Measurements from ENCODE around the gene HDAC3. TPM values are rescaled to one million over a fixed set of nuclear protein-coding genes. Genes with fewer than 3 reads are reported as not detected.

HDAC3 gene
- polyA plus RNA-seq, 1 experiment: 97.8 TPM

- TF ChIP-seq, protein P1, sequence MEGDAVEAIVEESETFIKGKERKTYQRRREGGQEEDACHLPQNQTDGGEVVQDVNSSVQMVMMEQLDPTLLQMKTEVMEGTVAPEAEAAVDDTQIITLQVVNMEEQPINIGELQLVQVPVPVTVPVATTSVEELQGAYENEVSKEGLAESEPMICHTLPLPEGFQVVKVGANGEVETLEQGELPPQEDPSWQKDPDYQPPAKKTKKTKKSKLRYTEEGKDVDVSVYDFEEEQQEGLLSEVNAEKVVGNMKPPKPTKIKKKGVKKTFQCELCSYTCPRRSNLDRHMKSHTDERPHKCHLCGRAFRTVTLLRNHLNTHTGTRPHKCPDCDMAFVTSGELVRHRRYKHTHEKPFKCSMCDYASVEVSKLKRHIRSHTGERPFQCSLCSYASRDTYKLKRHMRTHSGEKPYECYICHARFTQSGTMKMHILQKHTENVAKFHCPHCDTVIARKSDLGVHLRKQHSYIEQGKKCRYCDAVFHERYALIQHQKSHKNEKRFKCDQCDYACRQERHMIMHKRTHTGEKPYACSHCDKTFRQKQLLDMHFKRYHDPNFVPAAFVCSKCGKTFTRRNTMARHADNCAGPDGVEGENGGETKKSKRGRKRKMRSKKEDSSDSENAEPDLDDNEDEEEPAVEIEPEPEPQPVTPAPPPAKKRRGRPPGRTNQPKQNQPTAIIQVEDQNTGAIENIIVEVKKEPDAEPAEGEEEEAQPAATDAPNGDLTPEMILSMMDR (IDR thresholded peaks at IDR 0.05; ENCODE audit: insufficient read depth, low read depth, low read length): no peak
- ChIA-PET CTCF (no interaction called here), POLR2A (no interaction called here)
- peaks cover 32% of the 10 kb centered on the region for H3K36me3 ChIP-seq (ENCODE audit: control insufficient read depth, insufficient read depth, low read length)
- DNase-seq (ENCODE audit: low read depth): no peak
- H3K4me3 ChIP-seq (ENCODE audit: low read depth, low read length): no peak overlapping the region
- H3K27me3 ChIP-seq (ENCODE audit: control insufficient read depth, insufficient read depth, low read length): no peaks in the 10 kb centered on the region
Measured at GRCh38 chr5:141649056-141649688, 12.5 kb upstream of the HDAC3 start.

GRCh38 chr5:141647851-141648250 lies 11.2 kb upstream of the HDAC3 start:
- ChIA-PET POLR2A (no interaction called here), CTCF (interaction anchor here (1.0 kb wide), 1 partner anchor 17 kb away, joined by 3 read pairs; no protein-coding TSS in a partner anchor)
- no peak for DNase-seq (ENCODE audit: low read depth)
- TF ChIP-seq, protein P1 (IDR thresholded peaks at IDR 0.05; ENCODE audit: insufficient read depth, low read depth, low read length): no peak
- no peak overlapping the region for H3K4me3 ChIP-seq (ENCODE audit: low read depth, low read length)
- no peaks in the 10 kb centered on the region for H3K27me3 ChIP-seq (ENCODE audit: control insufficient read depth, insufficient read depth, low read length)
- H3K36me3 ChIP-seq (ENCODE audit: control insufficient read depth, insufficient read depth, low read length): peaks cover 36% of the 10 kb centered on the region

GRCh38 chr5:141647242-141647641 lies 10.6 kb upstream of the HDAC3 start:
- ChIA-PET POLR2A (no interaction called here), CTCF (interaction anchor here (1.0 to 7.0 kb wide), 3 partner anchors 18 to 55 kb away, joined by 3 to 30 read pairs (median 4); partner anchors contain the start of gene DIAPH1)
- DNase-seq (ENCODE audit: low read depth): no peak
- TF ChIP-seq, protein P1 (IDR thresholded peaks at IDR 0.05; ENCODE audit: insufficient read depth, low read depth, low read length): no peak
- H3K27me3 ChIP-seq (ENCODE audit: control insufficient read depth, insufficient read depth, low read length): no peaks in the 10 kb centered on the region
- H3K36me3 ChIP-seq (ENCODE audit: control insufficient read depth, insufficient read depth, low read length): peaks cover 38% of the 10 kb centered on the region
- H3K4me3 ChIP-seq (ENCODE audit: low read depth, low read length): no peak overlapping the region

- TF ChIP-seq, protein P1 (IDR thresholded peaks at IDR 0.05; ENCODE audit: insufficient read depth, low read depth, low read length): no peak
- ChIA-PET POLR2A (no interaction called here), CTCF (interaction anchor here (1.1 to 7.0 kb wide), 3 partner anchors 19 to 54 kb away, joined by 4 to 30 read pairs (median 4); partner anchors contain the start of gene DIAPH1)
- H3K36me3 ChIP-seq (ENCODE audit: control insufficient read depth, insufficient read depth, low read length): peaks cover 39% of the 10 kb centered on the region
- DNase-seq (ENCODE audit: low read depth): no peak
- H3K4me3 ChIP-seq (ENCODE audit: low read depth, low read length): no peak overlapping the region
- no peaks in the 10 kb centered on the region for H3K27me3 ChIP-seq (ENCODE audit: control insufficient read depth, insufficient read depth, low read length)
Measured at GRCh38 chr5:141646026-141646425, 9.4 kb upstream of the HDAC3 start.

DNA sequence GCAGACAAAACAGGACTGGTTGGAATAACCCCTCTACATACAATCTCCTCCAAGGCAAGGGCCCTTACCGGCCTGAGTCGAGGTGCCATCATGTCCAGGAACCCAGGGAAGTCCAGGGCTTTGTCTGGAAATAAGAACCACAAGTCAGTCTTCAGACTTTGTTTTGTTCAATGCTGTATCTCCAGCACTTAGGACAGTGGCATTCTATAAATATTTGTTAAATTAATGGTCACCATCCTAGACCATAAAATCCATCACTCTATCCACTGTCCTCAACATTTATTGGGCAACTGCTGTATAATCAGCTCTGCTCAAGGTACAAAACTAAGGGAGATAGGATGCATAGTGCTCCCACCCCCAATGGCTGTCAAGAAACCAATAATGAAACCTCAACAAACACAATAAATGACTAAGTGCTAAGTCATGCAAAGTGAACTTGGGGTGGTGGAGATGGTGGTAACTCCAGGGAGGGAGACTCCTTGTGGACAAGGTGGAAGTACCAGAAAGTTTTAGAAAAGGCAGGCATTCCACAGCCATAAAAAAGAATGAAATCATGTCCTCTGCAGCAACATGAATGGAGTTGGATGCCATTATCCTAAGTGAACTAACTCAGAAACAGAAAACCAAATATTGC lies 5.1 kb upstream of the HDAC3 start:
- ChIA-PET POLR2A (no interaction called here), CTCF (interaction anchor here (0.7 to 7.0 kb wide), 7 partner anchors 10 to 49 kb away, joined by 3 to 30 read pairs (median 5); partner anchors contain the start of genes DIAPH1 and FCHSD1)
- Histone ChIP-seq H3K36me3 (ENCODE audit: control insufficient read depth, insufficient read depth, low read length) (peaks cover 31% of the 10 kb centered on the region), H3K27me3 (ENCODE audit: control insufficient read depth, insufficient read depth, low read length) (no peaks in the 10 kb centered on the region), H3K4me3 (ENCODE audit: low read depth, low read length) (no peak overlapping the region)
- no peak for DNase-seq (ENCODE audit: low read depth)
- TF ChIP-seq, protein P1 (IDR thresholded peaks at IDR 0.05; ENCODE audit: insufficient read depth, low read depth, low read length): peak; percentile 44

All from BJ (cell line).